Activated naive CD4-positive, alpha-beta T cell treated with anti-CD3 and anti-CD28 coated beads, Interleukin-2, amount 50 U/mL, for 24 hours (primary cell): ENCODE measurements around the gene TBC1D28.
"Not testable (repeated sequence)": the region's sequence is repeated elsewhere in the genome, so short reads cannot be mapped to it uniquely, and the experiment has no call there.

ENCODE experiments used
- H3K27ac Mint-ChIP-seq: one replicate; pipeline ENCODE4 v1.8.0; 2021; ENCODE audit warnings: mild to moderate bottlenecking, mixed read lengths
- H3K27me3 Mint-ChIP-seq: one replicate; pipeline ENCODE4 v1.8.0; 2021; ENCODE audit warnings: mixed read lengths
- H3K36me3 Mint-ChIP-seq: one replicate; pipeline ENCODE4 v1.8.0; 2021; ENCODE audit warnings: mixed read lengths
- H3K4me1 Mint-ChIP-seq: one replicate; pipeline ENCODE4 v1.8.0; 2021; ENCODE audit warnings: mixed read lengths
- H3K4me3 Mint-ChIP-seq: one replicate; pipeline ENCODE4 v1.8.0; 2021; ENCODE audit warnings: mild to moderate bottlenecking, mixed read lengths
- H3K9me3 Mint-ChIP-seq: one replicate; pipeline ENCODE4 v1.8.0; 2021; ENCODE audit warnings: mixed read lengths

TBC1D28 gene

GRCh38 chr17:18634550-18635263, 9.5 kb downstream of the TBC1D28 start:
- H3K27ac Mint-ChIP-seq, H3K9me3 Mint-ChIP-seq, H3K4me1 Mint-ChIP-seq, H3K36me3 Mint-ChIP-seq, H3K27me3 Mint-ChIP-seq: not testable (repeated sequence)
- H3K4me3 Mint-ChIP-seq = peak overlapping the region; percentile 70

GRCh38 chr17:18626152-18626870, 17.9 kb downstream of the TBC1D28 start:
- H3K9me3 Mint-ChIP-seq = no peaks in the 10 kb centered on the region
- H3K27me3 Mint-ChIP-seq = no peaks in the 10 kb centered on the region
- peaks cover 17% of the 10 kb centered on the region for H3K4me1 Mint-ChIP-seq
- no peaks in the 10 kb centered on the region for H3K36me3 Mint-ChIP-seq
- H3K27ac Mint-ChIP-seq = no peak overlapping the region
- no peak overlapping the region for H3K4me3 Mint-ChIP-seq

- Mint-ChIP-seq H3K27ac (peak overlapping the region; percentile 86), H3K4me1 (peaks cover 17% of the 10 kb centered on the region), H3K4me3 (peak overlapping the region; percentile 88)
- not testable (repeated sequence) for H3K9me3 Mint-ChIP-seq, H3K36me3 Mint-ChIP-seq, H3K27me3 Mint-ChIP-seq
Measured at GRCh38 chr17:18625509-18626104, 18.6 kb downstream of the TBC1D28 start.

- H3K4me1 Mint-ChIP-seq = peaks cover 17% of the 10 kb centered on the region
- not testable (repeated sequence) for H3K9me3 Mint-ChIP-seq, H3K36me3 Mint-ChIP-seq, H3K27me3 Mint-ChIP-seq
- H3K27ac Mint-ChIP-seq = peak overlapping the region; percentile 86
- H3K4me3 Mint-ChIP-seq = peak overlapping the region; percentile 88
Measured at GRCh38 chr17:18624862-18625501, 19.2 kb downstream of the TBC1D28 start.

- H3K4me1 Mint-ChIP-seq, H3K4me3 Mint-ChIP-seq, H3K9me3 Mint-ChIP-seq, H3K36me3 Mint-ChIP-seq, H3K27ac Mint-ChIP-seq, H3K27me3 Mint-ChIP-seq: not testable (repeated sequence)
Measured at GRCh38 chr17:18617613-18618012, 26.6 kb downstream of the TBC1D28 start.

- not testable (repeated sequence) for H3K36me3 Mint-ChIP-seq, H3K4me1 Mint-ChIP-seq, H3K4me3 Mint-ChIP-seq, H3K27ac Mint-ChIP-seq, H3K9me3 Mint-ChIP-seq, H3K27me3 Mint-ChIP-seq
Measured at GRCh38 chr17:18613016-18613415, 31.2 kb downstream of the TBC1D28 start.

- H3K27ac Mint-ChIP-seq, H3K27me3 Mint-ChIP-seq, H3K36me3 Mint-ChIP-seq, H3K4me1 Mint-ChIP-seq, H3K4me3 Mint-ChIP-seq, H3K9me3 Mint-ChIP-seq: not testable (repeated sequence)
Measured at GRCh38 chr17:18593138-18593537, 51.1 kb downstream of the TBC1D28 start.
